HL-60 (cell line): Measurements from ENCODE around the gene ZC3H10.

Source experiments
- CTCF ChIP-seq: IDR thresholded peaks from one replicate; pipeline ENCODE4 v1.5.1; 2011; ENCODE audit warnings: low read length, control low read depth, inconsistent platforms; ENCODE audit not compliant: insufficient read depth
- POLR2AphosphoS5 ChIP-seq: IDR thresholded peaks from 2 replicates; pipeline ENCODE4 v1.6.1; 2012; ENCODE audit warnings: low read depth
- REST ChIP-seq: IDR thresholded peaks from 2 replicates; pipeline ENCODE4 v1.6.1; 2012; ENCODE audit warnings: low read depth; ENCODE audit not compliant: insufficient replicate concordance

- TF ChIP-seq CTCF, result no peak
- TF ChIP-seq REST, result peak; percentile 81
- peak; percentile 99 for TF ChIP-seq POLR2AphosphoS5
Measured at GRCh38 chr12:56116267-56117081, 1.6 kb upstream of the ZC3H10 start, which contains the start of gene RPL41.
